SK-N-SH treated with all-trans-retinoic acid at 6 μM for 48 hours (cell line): ENCODE results near the gene CACNA2D3.

Experiments
- RARB ChIP-seq: fragments of 250-450 bp; sonication (Bioruptor Pico); IDR thresholded peaks from 2 replicates; pipeline ENCODE4 v1.8.0; 2021; ENCODE audit warnings: mild to moderate bottlenecking, moderate library complexity
- TSHZ2 ChIP-seq: fragments of 250-450 bp; sonication (Bioruptor Pico); IDR thresholded peaks from 2 replicates; pipeline ENCODE4 v1.5.0; 2020; ENCODE audit warnings: mild to moderate bottlenecking, moderate library complexity
- ZFP3 ChIP-seq: fragments of 250-450 bp; sonication (Bioruptor Pico); IDR thresholded peaks from 2 replicates; pipeline ENCODE4 v1.5.0; 2020; ENCODE audit warnings: mild to moderate bottlenecking, moderate library complexity
- ZNF8 ChIP-seq: fragments of 450-650 bp; formaldehyde crosslinking; IDR thresholded peaks from 2 replicates; pipeline ENCODE4 v1.5.0; 2020; ENCODE audit warnings: mild to moderate bottlenecking, moderate library complexity
- TF ChIP-seq, protein P1 (sequence below): fragments of 250-450 bp; sonication (Bioruptor Pico); IDR thresholded peaks from 2 replicates; pipeline ENCODE4 v1.8.0; 2020; ENCODE audit warnings: mild to moderate bottlenecking, moderate library complexity, borderline replicate concordance

DNA sequence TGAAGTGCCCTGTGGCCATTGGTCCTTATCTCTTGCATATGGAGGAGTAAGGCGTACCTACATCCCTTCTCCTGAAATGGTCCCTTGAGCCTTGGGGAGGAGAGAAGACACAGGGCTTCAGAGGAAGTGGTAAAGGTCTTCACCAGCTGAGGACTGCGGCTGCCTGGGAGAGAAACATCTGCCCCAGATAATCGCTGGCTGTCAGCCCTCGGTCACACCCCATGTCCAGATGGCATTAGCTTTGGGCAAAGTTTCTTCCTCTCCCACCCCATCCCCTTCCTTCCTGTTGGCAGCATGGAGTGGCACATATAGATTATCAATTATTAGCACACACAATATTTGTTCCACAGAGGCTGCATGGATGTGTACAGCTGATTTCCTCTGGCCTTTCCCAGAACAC, 743.9 kb downstream of the CACNA2D3 start:
- TF ChIP-seq ZNF8, result no peak
- TF ChIP-seq ZFP3 (CRISPR knock-in tag), result no peak
- TF ChIP-seq, protein P1, sequence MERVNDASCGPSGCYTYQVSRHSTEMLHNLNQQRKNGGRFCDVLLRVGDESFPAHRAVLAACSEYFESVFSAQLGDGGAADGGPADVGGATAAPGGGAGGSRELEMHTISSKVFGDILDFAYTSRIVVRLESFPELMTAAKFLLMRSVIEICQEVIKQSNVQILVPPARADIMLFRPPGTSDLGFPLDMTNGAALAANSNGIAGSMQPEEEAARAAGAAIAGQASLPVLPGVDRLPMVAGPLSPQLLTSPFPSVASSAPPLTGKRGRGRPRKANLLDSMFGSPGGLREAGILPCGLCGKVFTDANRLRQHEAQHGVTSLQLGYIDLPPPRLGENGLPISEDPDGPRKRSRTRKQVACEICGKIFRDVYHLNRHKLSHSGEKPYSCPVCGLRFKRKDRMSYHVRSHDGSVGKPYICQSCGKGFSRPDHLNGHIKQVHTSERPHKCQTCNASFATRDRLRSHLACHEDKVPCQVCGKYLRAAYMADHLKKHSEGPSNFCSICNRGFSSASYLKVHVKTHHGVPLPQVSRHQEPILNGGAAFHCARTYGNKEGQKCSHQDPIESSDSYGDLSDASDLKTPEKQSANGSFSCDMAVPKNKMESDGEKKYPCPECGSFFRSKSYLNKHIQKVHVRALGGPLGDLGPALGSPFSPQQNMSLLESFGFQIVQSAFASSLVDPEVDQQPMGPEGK, result no peak
- TF ChIP-seq TSHZ2, result no peak
- TF ChIP-seq RARB (CRISPR knock-in tag), result no peak
